Right ventricle myocardium inferior (tissue), 1 donor: ENCODE results near the gene MRGPRX4. TPM values are rescaled to one million over a fixed set of nuclear protein-coding genes. Genes with fewer than 3 reads are reported as not detected.

ENCODE experiments used
- ATAC-seq: fragments of 200-7000 bp; cut with Tn5 transposase; one replicate; pipeline ENCODE4 v1.9.1; 2020; ENCODE audit warnings: mild to moderate bottlenecking, moderate library complexity
- DNase-seq: peaks from one replicate; pipeline ENCODE4 v3.0.0; 2021; ENCODE audit errors: missing footprints
- intact Hi-C: fragments of 100-400 bp; cut with DNase I; formaldehyde crosslinking; loops from one replicate; pipeline ENCODE4 v1.11.0; 2022
- total RNA-seq: library from RNA; stranded (reverse); fragmentation: NEBNext Ultra II Directional; extraction: Animal tissue kit (Norgen Biotek cat#: 25700); gene quantifications from one replicate; pipeline ENCODE4 v1.2.1, GENCODE V29; 2021
- donor health status: DM: no; HTN: yes; CAD: no; lungs with severe emphysema.

MRGPRX4 gene
- total RNA-seq, 1 donor from 2014 or later, result not detected

- intact Hi-C loops, result no loop called here
- ATAC-seq (no peak), DNase-seq (no peak)
Measured at GRCh38 chr11:18203723-18204122, 31.1 kb downstream of the MRGPRX4 start.

- intact Hi-C loops, result no loop called here
- ATAC-seq, result no peak
Measured at GRCh38 chr11:18204220-18204619, 31.6 kb downstream of the MRGPRX4 start.

DNA sequence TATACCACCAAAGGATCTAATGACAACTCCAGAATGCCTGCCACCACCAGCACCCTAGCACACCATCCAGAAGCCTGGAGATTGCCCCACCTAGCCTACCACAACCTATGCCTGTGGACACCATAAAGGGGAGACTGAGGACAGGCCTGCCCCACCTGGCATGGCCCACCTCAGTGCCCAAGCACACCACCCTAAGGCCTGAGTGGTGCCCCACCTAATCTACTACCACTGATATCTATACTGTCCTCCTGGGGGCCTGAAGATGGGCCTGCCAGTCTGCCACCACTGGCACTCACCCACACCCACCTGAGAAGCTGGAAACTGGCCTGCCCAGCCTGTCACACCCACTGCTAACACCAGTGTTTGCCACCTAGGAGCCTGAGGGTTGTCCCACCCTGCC is 32.1 kb downstream of the MRGPRX4 start:
- intact Hi-C loops, result no loop called here
- no peak for DNase-seq
- ATAC-seq, result no peak

More at GRCh38 chr11:18204220-18204619, 31.6 kb downstream of the MRGPRX4 start:
- no peak for DNase-seq

GRCh38 chr11:18209058-18209457 is 36.4 kb downstream of the MRGPRX4 start:
- no peak for ATAC-seq
- intact Hi-C loops, result no loop called here
- DNase-seq, result no peak

DNA sequence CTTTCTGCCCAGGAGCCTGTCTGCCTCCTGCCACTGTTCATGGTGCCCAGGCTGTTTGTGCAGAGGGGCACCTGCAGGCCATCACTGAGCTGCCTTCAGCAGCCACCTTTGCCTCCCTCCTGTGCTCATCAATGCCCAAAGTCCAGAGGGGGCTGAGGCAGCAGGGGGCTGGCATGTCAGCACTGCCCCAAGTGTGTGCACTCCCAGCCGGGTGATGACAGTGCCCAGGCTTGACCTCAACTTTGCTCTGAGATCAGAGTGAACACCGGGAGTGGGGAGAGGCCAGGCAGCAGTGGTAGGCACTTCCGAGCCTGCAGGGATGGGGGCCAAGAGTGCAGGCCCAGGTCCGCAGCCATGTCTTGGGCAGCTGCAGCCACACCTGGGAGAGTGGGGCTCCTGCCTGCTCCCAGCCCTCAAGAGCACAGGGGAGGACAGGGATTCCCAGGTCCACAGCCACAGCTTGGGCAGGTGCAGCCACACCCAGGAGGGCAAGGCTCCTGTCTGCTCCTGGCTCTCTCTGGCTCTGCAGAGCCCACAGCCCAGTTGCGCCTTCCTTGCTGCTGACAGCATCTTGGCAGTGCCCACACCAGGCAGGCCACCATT is 48.7 kb downstream of the MRGPRX4 start:
- DNase-seq (no peak), ATAC-seq (no peak)
- intact Hi-C loops, result no loop called here

DNA sequence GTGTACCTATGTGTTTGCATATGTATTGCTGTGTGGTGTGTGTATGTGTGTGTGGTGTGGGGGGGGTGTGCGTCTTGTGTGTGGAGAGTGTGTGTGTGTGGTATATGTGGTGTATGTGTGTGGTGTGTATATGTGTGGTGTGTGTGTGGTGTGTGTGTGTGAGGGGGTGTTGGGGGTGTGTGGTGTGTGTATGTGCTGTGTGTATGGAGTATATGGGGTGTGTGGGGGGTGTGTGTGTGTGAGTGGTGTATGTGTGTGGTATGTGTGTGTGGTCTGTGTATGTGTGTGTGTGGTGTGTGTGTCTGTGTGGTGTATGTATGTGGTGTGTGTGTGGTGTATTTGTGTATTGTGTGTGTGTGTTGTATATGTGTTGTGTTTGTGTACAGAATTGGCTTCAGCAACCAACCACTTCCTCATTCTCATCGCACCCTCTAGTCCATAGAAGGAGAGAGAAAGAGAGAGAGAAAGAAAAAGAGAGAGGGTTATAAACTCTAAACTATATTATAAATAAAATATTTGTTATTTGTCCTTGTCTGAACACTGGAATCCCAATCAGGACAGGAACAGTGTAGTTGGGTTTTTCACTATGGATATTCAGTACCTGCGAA is 50.3 kb downstream of the MRGPRX4 start:
- no peak for DNase-seq
- intact Hi-C loops, result no loop called here
- no peak for ATAC-seq

Other genes starting within 250 kb of the MRGPRX4 start
- gene SERGEF, start 159.8 kb upstream of the MRGPRX4 start, total RNA-seq, result 15.2 TPM
- not detected for gene TPH1, start 126.6 kb upstream of the MRGPRX4 start, total RNA-seq
- gene SAAL1, start 66.8 kb upstream of the MRGPRX4 start, total RNA-seq, result 7.9 TPM
- gene MRGPRX3, start 40.3 kb upstream of the MRGPRX4 start, total RNA-seq, result not detected
- not detected for gene SAA4, start 64.0 kb downstream of the MRGPRX4 start, total RNA-seq
- 1.8 TPM for gene SAA2, start 75.8 kb downstream of the MRGPRX4 start, total RNA-seq
- 7.8 TPM for gene SAA1, start 93.4 kb downstream of the MRGPRX4 start, total RNA-seq
- gene HPS5, start 149.3 kb downstream of the MRGPRX4 start, total RNA-seq, result 10.5 TPM
- 23.9 TPM for gene GTF2H1, start 149.7 kb downstream of the MRGPRX4 start, total RNA-seq
- gene LDHA, start 221.7 kb downstream of the MRGPRX4 start, total RNA-seq, result 424 TPM
- gene LDHC, start 239.5 kb downstream of the MRGPRX4 start, total RNA-seq, result not detected